HepG2 (cell line): ENCODE results near the gene APBB2. TPM values are rescaled to one million over a fixed set of nuclear protein-coding genes. Genes with fewer than 3 reads are reported as not detected.

Source experiments
- ATAC-seq: fragments of 200-7000 bp; cut with Tn5 transposase; 3 replicates; pipeline ENCODE4 v1.9.1; 2020; ENCODE audit warnings: mild to moderate bottlenecking, moderate library complexity
- BruUV-seq: library from RNA; stranded (reverse); fragments of 400-500 nt; replicated peaks from 2 replicates; lab custom pipeline; 2021; lab: Mats Ljungman, UMichigan
- CTCF ChIA-PET: fragments of 300-600 bp; formaldehyde crosslinking; extraction: SDS; loops from one replicate; lab custom pipeline; 2021; ENCODE audit warnings: low total read pairs, inconsistent platforms, low intra/inter-chr PET ratio; lab: Yijun Ruan, JAX
- POLR2A ChIA-PET: fragments of 350-600 bp; sonication (Branson Sonifier 250); formaldehyde crosslinking; loops from one replicate; lab custom pipeline; 2020; ENCODE audit warnings: antibody characterized with exemption, inconsistent platforms; lab: Yijun Ruan, JAX
- DNase-seq: peaks from one replicate; pipeline ENCODE4 v3.0.0-alpha.2; 2015; ENCODE audit warnings: low spot score
- FAIRE-seq: peaks from 3 replicates; lab custom pipeline; 2011; peaks lifted over from hg19 to GRCh38; lab: Jason Lieb, UNC
- H2AFZ ChIP-seq: one replicate; pipeline ENCODE4 v1.6.1; 2011; ENCODE audit warnings: low read length, inconsistent platforms
- H3K27ac ChIP-seq: fragments of 300-600 bp; 3 replicates; pipeline ENCODE4 v1.8.0; 2011; ENCODE audit warnings: mixed run types, mild to moderate bottlenecking, mixed read lengths, low read length, inconsistent platforms; ENCODE audit not compliant: insufficient read depth; ENCODE audit errors: extremely low read length
- H3K27me3 ChIP-seq, 2 experiments: fragments of 200-600 bp in 1 of 2; 2 replicates in 1 of 2; 3 replicates in 1 of 2; pipeline versions ENCODE4 v1.6.0 to v1.8.0; 2011; ENCODE audit warnings: low read length in 2 of 2, mild to moderate bottlenecking in 2 of 2, moderate library complexity in 2 of 2, inconsistent platforms in 1 of 2; ENCODE audit not compliant: insufficient read depth in 2 of 2, control insufficient read depth in 1 of 2
- H3K36me3 ChIP-seq, 2 experiments: fragments of 200-600 bp in 1 of 2; replicated peaks in 1 of 2; 2 replicates in 1 of 2; 3 replicates in 1 of 2; pipeline versions ENCODE4 v1.5.1 to v1.8.0; 2011; ENCODE audit warnings: low read length in 2 of 2, inconsistent platforms in 1 of 2; ENCODE audit not compliant: insufficient read depth in 2 of 2, control insufficient read depth in 1 of 2
- H3K4me1 ChIP-seq: 2 replicates; pipeline ENCODE4 v1.5.1; 2012; ENCODE audit warnings: low read length, inconsistent platforms; ENCODE audit not compliant: insufficient read depth
- H3K4me2 ChIP-seq: 2 replicates; pipeline ENCODE4 v1.6.0; 2011; ENCODE audit warnings: low read depth, low read length, inconsistent platforms
- H3K4me3 ChIP-seq, 3 experiments: fragments of 200-600 bp in 1 of 3; sonication (generic), shearing (Covaris generic) in 1 of 3; replicated peaks in 1 of 3; 2 replicates each; pipeline ENCODE4 v1.5.1; 2011 to 2016; ENCODE audit warnings: low read length in 3 of 3, inconsistent platforms in 2 of 3, low read depth in 2 of 3, mild to moderate bottlenecking in 2 of 3, control low read depth in 1 of 3, mixed read lengths in 1 of 3; ENCODE audit not compliant: insufficient read depth in 1 of 3
- H3K79me2 ChIP-seq: one replicate; pipeline ENCODE4 v1.6.1; 2011; ENCODE audit warnings: low read length, inconsistent platforms; ENCODE audit not compliant: insufficient read depth
- H3K9ac ChIP-seq: 2 replicates; pipeline ENCODE4 v1.6.0; 2011; ENCODE audit warnings: mild to moderate bottlenecking, low read depth, low read length, inconsistent platforms; ENCODE audit not compliant: insufficient read depth
- H3K9me3 ChIP-seq: 2 replicates; pipeline ENCODE4 v1.5.1; 2012; ENCODE audit warnings: mild to moderate bottlenecking, low read length
- H4K20me1 ChIP-seq: 2 replicates; pipeline ENCODE4 v1.6.0; 2011; ENCODE audit warnings: inconsistent platforms, mild to moderate bottlenecking, low read length, moderate library complexity; ENCODE audit not compliant: insufficient read depth
- GTF2F1 ChIP-seq: fragments of 150-350 bp; IDR thresholded peaks from 2 replicates; pipeline ENCODE4 v1.6.1; 2014; ENCODE audit warnings: low read length
- MAFF ChIP-seq: IDR thresholded peaks from 2 replicates; pipeline ENCODE4 v1.6.1; 2011; ENCODE audit warnings: low read depth, low read length, improper control_type of control experiment
- MAFK ChIP-seq, 2 experiments: IDR thresholded peaks in 1 of 2; conservative IDR thresholded peaks in 1 of 2; 2 replicates each; pipeline ENCODE4 v1.6.1; 2011; ENCODE audit warnings: improper control_type of control experiment in 2 of 2, low read length in 2 of 2
- MYNN ChIP-seq: sonication (generic); formaldehyde crosslinking; IDR thresholded peaks from 2 replicates; pipeline ENCODE4 v1.4.0; 2020; ENCODE audit warnings: mild to moderate bottlenecking, low read depth, missing genetic modification reagents
- NCOA1 ChIP-seq: sonication (generic); formaldehyde crosslinking; IDR thresholded peaks from 2 replicates; pipeline ENCODE4 v1.9.0; 2021; ENCODE audit warnings: missing genetic modification reagents
- NFE2L2 ChIP-seq: fragments of 150-350 bp; IDR thresholded peaks from 2 replicates; pipeline ENCODE4 v1.6.1; 2014; ENCODE audit warnings: low read length
- SETDB1 ChIP-seq: sonication (generic); formaldehyde crosslinking; IDR thresholded peaks from 2 replicates; pipeline ENCODE4 v1.5.1; 2020; ENCODE audit warnings: missing genetic modification reagents, mild to moderate bottlenecking, borderline replicate concordance
- YEATS4 ChIP-seq: sonication (generic); formaldehyde crosslinking; IDR thresholded peaks from 2 replicates; pipeline ENCODE4 v1.4.0; 2020; ENCODE audit warnings: missing genetic modification reagents, borderline replicate concordance
- ZNF263 ChIP-seq: sonication (generic); formaldehyde crosslinking; IDR thresholded peaks from 2 replicates; pipeline ENCODE4 v1.4.0; 2020; ENCODE audit warnings: missing genetic modification reagents
- ZNF564 ChIP-seq: sonication (generic); formaldehyde crosslinking; IDR thresholded peaks from 2 replicates; pipeline ENCODE4 v1.8.1; 2023; ENCODE audit warnings: mild to moderate bottlenecking, missing genetic modification reagents
- ZNF75D ChIP-seq: sonication (generic); formaldehyde crosslinking; IDR thresholded peaks from 2 replicates; pipeline ENCODE4 v1.8.1; 2023; ENCODE audit warnings: missing genetic modification reagents, mild to moderate bottlenecking, borderline replicate concordance
- ZNF777 ChIP-seq: sonication (generic); formaldehyde crosslinking; IDR thresholded peaks from 2 replicates; pipeline ENCODE4 v1.4.0; 2020; ENCODE audit warnings: missing genetic modification reagents
- WGBS: methylation state at CpG from one replicate; pipeline ENCODE4 v1.1.6; 2017; ENCODE audit warnings: low lambda C conversion rate; 5-methylcytosine and 5-hydroxymethylcytosine counted together
- in situ Hi-C: cut with HindIII; loops from 2 replicates; pipeline ENCODE4 v1.10.0; 2017; ENCODE audit warnings: low pct_unique_long_range_greater_than_20kb; ENCODE audit not compliant: extremely low pct_ligation_motif_present
- intact Hi-C: fragments of 100-400 bp; cut with micrococcal nuclease; formaldehyde crosslinking; loops from one replicate; pipeline ENCODE4 v1.10.0; 2022; ENCODE audit not compliant: unreplicated experiment
- polyA plus RNA-seq, 8 experiments: library from polyadenylated mRNA; depleted of rRNA in 3 of 8; stranded (reverse) in 7 of 8; unstranded in 1 of 8; fragments of >200 nt; fragmentation: Illumina TruSeq in 4 of 8; extraction: Trizol in 4 of 8; gene quantifications; 2 replicates each; pipeline versions ENCODE4 v1.2.1 to v1.2.3, GENCODE V29; 2011 to 2016; ENCODE audit warnings: low read depth in 4 of 8, missing spikeins in 1 of 8, mixed read lengths in 1 of 8; ENCODE audit not compliant: insufficient read depth in 1 of 8
- total RNA-seq, 5 experiments: library from RNA; depleted of rRNA; stranded (reverse); fragments of >200 nt; fragmentation: Illumina TruSeq; extraction: Trizol; gene quantifications; 2 replicates each; pipeline ENCODE4 v1.2.3, GENCODE V29; 2016; ENCODE audit warnings: low read depth in 1 of 5
- TF ChIP-seq, protein P1 (sequence below): sonication (generic); formaldehyde crosslinking; IDR thresholded peaks from 2 replicates; pipeline ENCODE4 v1.5.0; 2020; ENCODE audit warnings: mild to moderate bottlenecking, missing genetic modification reagents, moderate library complexity
- TF ChIP-seq, protein P2 (sequence below): sonication (generic); formaldehyde crosslinking; IDR thresholded peaks from 2 replicates; pipeline ENCODE4 v1.8.0; 2023; ENCODE audit warnings: mild to moderate bottlenecking, missing genetic modification reagents

APBB2 gene
- total and polyA plus RNA-seq, 2 of the 13 experiments (the other 11 are each of a cell fraction or from before 2014, with no cell fraction given): 11.7 to 17.0 TPM

GRCh38 chr4:41241919-41242318, 27.6 kb upstream of the APBB2 start (continued):
- TF ChIP-seq ZNF75D (no peak), GTF2F1 (no peak)

DNA sequence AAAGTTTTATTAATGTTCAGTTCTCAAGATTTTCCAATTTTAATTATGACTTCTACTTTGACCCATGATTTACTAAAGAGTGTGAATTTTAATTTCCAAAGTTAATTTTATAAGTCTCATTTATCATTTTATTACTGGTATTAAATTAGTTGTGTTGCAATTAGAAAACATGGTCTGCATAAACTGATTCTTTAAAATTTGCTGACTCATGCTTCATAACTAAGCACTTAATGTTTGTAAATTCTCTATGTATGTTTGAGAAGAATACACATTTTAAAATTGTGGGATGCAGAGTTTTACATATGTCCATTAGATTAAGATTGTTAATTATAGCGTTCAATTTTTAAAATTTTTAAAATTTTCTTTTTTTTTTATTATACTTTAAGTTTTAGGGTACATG, 22.2 kb upstream of the APBB2 start:
- DNase-seq: no peak
- no peak overlapping the region for H3K4me3 ChIP-seq
- CTCF ChIA-PET: no interaction called here
- no TSS peak for BruUV-seq
- no peaks in the 10 kb centered on the region for H3K79me2 ChIP-seq
- ATAC-seq: no peak
- no peak overlapping the region for H3K9ac ChIP-seq
- no peak overlapping the region for H3K27ac ChIP-seq
- POLR2A ChIA-PET: no interaction called here
- FAIRE-seq: no peak
- no peaks in the 10 kb centered on the region for H3K36me3 ChIP-seq
- H3K4me1 ChIP-seq: no peaks in the 10 kb centered on the region
- H4K20me1 ChIP-seq: no peaks in the 10 kb centered on the region
- TF ChIP-seq NFE2L2: peak; percentile 92
- peak; percentile 94 to 97 for TF ChIP-seq MAFK (conservative IDR thresholded peaks at IDR 0.05 in 1 of 2, IDR thresholded peaks at IDR 0.05 in 1 of 2; ENCODE audit: low read length in 2 of 2)
- no peak for TF ChIP-seq ZNF564 (CRISPR knock-in tag)
- TF ChIP-seq MAFF: peak; percentile 91
- no peak for TF ChIP-seq ZNF263 (CRISPR knock-in tag)
- TF ChIP-seq, all 625 proteins: peak for 3
- WGBS: 0% methylated on average over 1 of the region's 1 CpG
- in situ Hi-C loops (no loop called here), intact Hi-C loops (no loop called here)
- Histone ChIP-seq H3K9me3 (no peaks in the 10 kb centered on the region), H3K4me2 (no peak overlapping the region), H3K27me3 (no peaks in the 10 kb centered on the region), H2AFZ (no peak overlapping the region)

- Histone ChIP-seq H3K4me2 (no peak overlapping the region), H3K9me3 (no peaks in the 10 kb centered on the region), H4K20me1 (no peaks in the 10 kb centered on the region), H3K9ac (no peak overlapping the region), H2AFZ (no peak overlapping the region), H3K4me3 (no peak overlapping the region), H3K79me2 (no peaks in the 10 kb centered on the region), H3K27me3 (no peaks in the 10 kb centered on the region), H3K4me1 (no peaks in the 10 kb centered on the region), H3K27ac (no peak overlapping the region), H3K36me3 (no peaks in the 10 kb centered on the region)
- 69% methylated on average over 1 of the region's 1 CpG for WGBS
- ChIA-PET CTCF (no interaction called here), POLR2A (no interaction called here)
- in situ Hi-C loops (no loop called here), intact Hi-C loops (no loop called here)
- DNase-seq: no peak
- BruUV-seq: no TSS peak
- no peak for FAIRE-seq
- no peak for ATAC-seq
- TF ChIP-seq YEATS4 (CRISPR knock-in tag) (no peak), SETDB1 (CRISPR knock-in tag) (no peak), MYNN (no peak), ZNF777 (no peak), NCOA1 (CRISPR knock-in tag) (no peak)
- TF ChIP-seq, protein P1, sequence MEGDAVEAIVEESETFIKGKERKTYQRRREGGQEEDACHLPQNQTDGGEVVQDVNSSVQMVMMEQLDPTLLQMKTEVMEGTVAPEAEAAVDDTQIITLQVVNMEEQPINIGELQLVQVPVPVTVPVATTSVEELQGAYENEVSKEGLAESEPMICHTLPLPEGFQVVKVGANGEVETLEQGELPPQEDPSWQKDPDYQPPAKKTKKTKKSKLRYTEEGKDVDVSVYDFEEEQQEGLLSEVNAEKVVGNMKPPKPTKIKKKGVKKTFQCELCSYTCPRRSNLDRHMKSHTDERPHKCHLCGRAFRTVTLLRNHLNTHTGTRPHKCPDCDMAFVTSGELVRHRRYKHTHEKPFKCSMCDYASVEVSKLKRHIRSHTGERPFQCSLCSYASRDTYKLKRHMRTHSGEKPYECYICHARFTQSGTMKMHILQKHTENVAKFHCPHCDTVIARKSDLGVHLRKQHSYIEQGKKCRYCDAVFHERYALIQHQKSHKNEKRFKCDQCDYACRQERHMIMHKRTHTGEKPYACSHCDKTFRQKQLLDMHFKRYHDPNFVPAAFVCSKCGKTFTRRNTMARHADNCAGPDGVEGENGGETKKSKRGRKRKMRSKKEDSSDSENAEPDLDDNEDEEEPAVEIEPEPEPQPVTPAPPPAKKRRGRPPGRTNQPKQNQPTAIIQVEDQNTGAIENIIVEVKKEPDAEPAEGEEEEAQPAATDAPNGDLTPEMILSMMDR (CRISPR knock-in tag): no peak
- TF ChIP-seq, protein P2, sequence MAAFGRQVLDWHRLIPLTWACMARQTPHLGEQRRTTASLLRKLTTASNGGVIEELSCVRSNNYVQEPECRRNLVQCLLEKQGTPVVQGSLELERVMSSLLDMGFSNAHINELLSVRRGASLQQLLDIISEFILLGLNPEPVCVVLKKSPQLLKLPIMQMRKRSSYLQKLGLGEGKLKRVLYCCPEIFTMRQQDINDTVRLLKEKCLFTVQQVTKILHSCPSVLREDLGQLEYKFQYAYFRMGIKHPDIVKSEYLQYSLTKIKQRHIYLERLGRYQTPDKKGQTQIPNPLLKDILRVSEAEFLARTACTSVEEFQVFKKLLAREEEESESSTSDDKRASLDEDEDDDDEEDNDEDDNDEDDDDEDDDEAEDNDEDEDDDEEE (CRISPR knock-in tag): no peak
Observed at GRCh38 chr4:41236032-41236431, 21.7 kb upstream of the APBB2 start.
